ENCODE measurements around the gene VAV2. TPM values are rescaled to one million over a fixed set of nuclear protein-coding genes. Genes with fewer than 3 reads are reported as not detected.

Gene VAV2
- total and polyA plus RNA-seq, 8 donors, result 25.3 to 44.1 (median 35.5) TPM

- DNase-seq (no peak), ATAC-seq (no peak)
- intact Hi-C loops (cut with DNase I), result no loop called here
- no peak for TF ChIP-seq CTCF (IDR thresholded peaks at IDR 0.05)
- Histone ChIP-seq H3K4me3 (no peak overlapping the region), H3K27ac (no peak overlapping the region), H3K9me3 (peaks cover 0 to 15% of the 10 kb centered on the region in 2 donors), H3K4me1 (no peaks in the 10 kb centered on the region), H3K27me3 (no peaks in the 10 kb centered on the region), H3K36me3 (peaks cover 0 to 81% of the 10 kb centered on the region in 2 donors)
Measured at GRCh38 chr9:133773889-133774655, 218.1 kb downstream of the VAV2 start.

GRCh38 chr9:133772581-133772980 is 219.5 kb downstream of the VAV2 start:
- no peak for DNase-seq
- H3K4me3 ChIP-seq, result no peak overlapping the region
- ATAC-seq, result no peak
- H3K27me3 ChIP-seq, result no peaks in the 10 kb centered on the region
- TF ChIP-seq CTCF (IDR thresholded peaks at IDR 0.05), result no peak
- no peak overlapping the region for H3K27ac ChIP-seq
- peaks cover 0 to 85% of the 10 kb centered on the region in 2 donors for H3K36me3 ChIP-seq
- H3K9me3 ChIP-seq, result peaks cover 0 to 19% of the 10 kb centered on the region in 2 donors
- intact Hi-C loops (cut with DNase I), result no loop called here
- no peaks in the 10 kb centered on the region for H3K4me1 ChIP-seq

GRCh38 chr9:133771486-133772482 is 220.3 kb downstream of the VAV2 start:
- no peaks in the 10 kb centered on the region for H3K4me1 ChIP-seq
- peaks cover 4 to 27% of the 10 kb centered on the region in 2 donors for H3K9me3 ChIP-seq
- no peak overlapping the region for H3K4me3 ChIP-seq
- intact Hi-C loops (cut with DNase I), result no loop called here
- no peaks in the 10 kb centered on the region for H3K27me3 ChIP-seq
- DNase-seq (peak in 2 of 4 donors; percentile 21 to 76), ATAC-seq (no peak)
- H3K36me3 ChIP-seq, result peaks cover 0 to 87% of the 10 kb centered on the region in 2 donors
- H3K27ac ChIP-seq, result no peak overlapping the region
- TF ChIP-seq CTCF (IDR thresholded peaks at IDR 0.05), result no peak

- H3K9me3 ChIP-seq, result peaks cover 4 to 28% of the 10 kb centered on the region in 2 donors
- no peaks in the 10 kb centered on the region for H3K27me3 ChIP-seq
- intact Hi-C loops (cut with DNase I), result no loop called here
- H3K36me3 ChIP-seq, result peaks cover 0 to 80% of the 10 kb centered on the region in 2 donors
- H3K4me3 ChIP-seq, result no peak overlapping the region
- DNase-seq (peak in 2 of 4 donors; percentile 29 to 71), ATAC-seq (no peak)
- no peaks in the 10 kb centered on the region for H3K4me1 ChIP-seq
- no peak overlapping the region for H3K27ac ChIP-seq
- TF ChIP-seq CTCF (IDR thresholded peaks at IDR 0.05), result no peak
Measured at GRCh38 chr9:133770076-133770777, 221.9 kb downstream of the VAV2 start.

Measured in left lung (tissue), 10 donors.